ENCODE measurements around the gene ZSCAN30. TPM values are rescaled to one million over a fixed set of nuclear protein-coding genes. Genes with fewer than 3 reads are reported as not detected.

The ZSCAN30 gene
- total and polyA plus RNA-seq, 10 donors, result 7.2 to 39.2 (median 23.9) TPM

- 89 to 100% (median 98%) methylated on average over 1 of the region's 1 CpG for WGBS, 5 donors
- Histone ChIP-seq H3K36me3 (peaks cover 6 to 79% (median 74%) of the 10 kb centered on the region in 6 donors), H3K4me1 (peaks cover 0 to 37% (median under 1%) of the 10 kb centered on the region in 6 donors), H3K27me3 (replicated peaks in 1 of 7) (no peaks in the 10 kb centered on the region), H3K27ac (no peak overlapping the region), H3K4me3 (no peak overlapping the region), H3K9me3 (no peaks in the 10 kb centered on the region)
- TF ChIP-seq POLR2AphosphoS5 (IDR thresholded peaks at IDR 0.05), result no peak
- no peak for TF ChIP-seq CTCF (IDR thresholded peaks at IDR 0.05 in 8 of 11, conservative IDR thresholded peaks at IDR 0.05 in 3 of 11)
- TF ChIP-seq POLR2A (IDR thresholded peaks at IDR 0.05), result no peak
- intact Hi-C loops (cut with DNase I; ENCODE audit: low total_unique reads), result no loop called here
- no peak for DNase-seq
These were observed 44.2 kb upstream of the ZSCAN30 start for GRCh38 chr18:35334212-35334611.

GRCh38 chr18:35331367-35332087 lies 41.5 kb upstream of the ZSCAN30 start:
- intact Hi-C loops (cut with DNase I; ENCODE audit: low total_unique reads), result no loop called here
- no peak for DNase-seq
- Histone ChIP-seq H3K4me3 (no peak overlapping the region), H3K36me3 (peaks cover 0 to 52% (median 48%) of the 10 kb centered on the region in 6 donors), H3K9me3 (peaks cover 0 to 16% (median 0%) of the 10 kb centered on the region in 8 donors), H3K4me1 (peaks cover 0 to 16% (median 0%) of the 10 kb centered on the region in 6 donors), H3K27me3 (replicated peaks in 1 of 7) (no peaks in the 10 kb centered on the region), H3K27ac (no peak overlapping the region)
- 78 to 92% (median 88%) methylated on average over 4 of the region's 4 CpGs for WGBS, 5 donors
- TF ChIP-seq POLR2A (IDR thresholded peaks at IDR 0.05) (no peak), POLR2AphosphoS5 (IDR thresholded peaks at IDR 0.05) (no peak), CTCF (IDR thresholded peaks at IDR 0.05 in 8 of 11, conservative IDR thresholded peaks at IDR 0.05 in 3 of 11) (no peak)

DNA sequence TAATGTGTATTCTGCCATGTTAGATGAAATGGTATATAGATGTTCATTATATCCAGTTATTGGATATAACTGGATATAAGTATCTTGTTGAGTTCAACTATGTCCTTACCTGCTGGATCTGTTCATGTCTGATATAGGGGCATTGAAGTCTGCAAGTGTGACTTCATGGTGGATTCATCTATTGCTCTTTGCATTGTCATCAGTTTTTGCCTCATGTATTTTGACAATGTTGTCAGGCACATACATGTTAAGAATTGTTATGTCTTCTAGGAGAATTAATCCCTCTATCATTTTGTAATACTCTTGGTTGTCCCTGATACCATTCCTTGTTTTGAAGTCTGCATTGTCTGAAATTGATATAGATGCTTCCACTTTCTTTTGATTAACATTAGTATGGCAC lies 38.8 kb upstream of the ZSCAN30 start:
- DNase-seq, result no peak
- TF ChIP-seq CTCF (IDR thresholded peaks at IDR 0.05 in 8 of 11, conservative IDR thresholded peaks at IDR 0.05 in 3 of 11), result no peak
- no peak for TF ChIP-seq POLR2AphosphoS5 (IDR thresholded peaks at IDR 0.05)
- TF ChIP-seq POLR2A (IDR thresholded peaks at IDR 0.05), result no peak
- Histone ChIP-seq H3K9me3 (peaks cover 0 to 16% (median 0%) of the 10 kb centered on the region in 8 donors), H3K4me1 (no peaks in the 10 kb centered on the region), H3K27ac (no peak overlapping the region), H3K27me3 (replicated peaks in 1 of 7) (no peaks in the 10 kb centered on the region), H3K4me3 (no peak overlapping the region), H3K36me3 (peaks cover 0 to 26% (median 23%) of the 10 kb centered on the region in 6 donors)
- intact Hi-C loops (cut with DNase I; ENCODE audit: low total_unique reads), result no loop called here

DNA sequence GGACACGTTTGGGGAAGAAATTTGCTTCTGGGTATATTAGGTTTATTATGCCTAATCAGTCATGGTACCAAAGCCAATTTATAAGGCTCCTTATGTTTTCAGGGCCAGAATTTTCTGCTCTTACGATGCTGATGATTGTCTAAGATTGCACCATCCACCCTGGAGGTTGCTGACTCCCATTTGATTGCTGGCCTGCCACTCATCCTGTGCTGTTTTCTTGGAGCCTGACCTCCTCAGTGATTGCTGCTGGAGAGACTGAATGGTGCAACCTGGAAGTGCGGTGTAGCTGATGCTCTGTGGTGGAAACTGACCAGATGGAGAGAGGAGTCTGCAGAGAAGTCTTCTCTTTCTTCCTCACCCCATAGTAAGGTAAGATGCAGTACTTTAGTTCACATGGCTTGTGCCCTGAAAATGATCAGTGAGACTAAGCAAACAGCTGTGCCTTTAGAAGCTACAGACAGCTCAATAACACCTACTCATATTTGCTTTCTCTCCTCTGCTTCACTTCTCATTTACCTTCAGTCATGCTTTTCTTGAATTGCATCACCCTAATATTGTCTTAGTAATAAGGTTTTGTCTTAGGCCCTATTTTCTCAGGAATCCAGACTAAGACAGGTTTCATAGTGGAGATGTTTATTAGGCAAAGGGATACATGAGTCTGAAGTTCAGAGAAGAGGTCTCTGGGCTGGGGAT lies 36.8 kb upstream of the ZSCAN30 start:
- Histone ChIP-seq H3K4me3 (no peak overlapping the region), H3K27ac (no peak overlapping the region), H3K9me3 (peaks cover 0 to 16% (median 0%) of the 10 kb centered on the region in 8 donors), H3K4me1 (no peaks in the 10 kb centered on the region), H3K27me3 (replicated peaks in 1 of 7) (no peaks in the 10 kb centered on the region), H3K36me3 (peaks cover 0 to 5% (median 3%) of the 10 kb centered on the region in 6 donors)
- no peak for DNase-seq
- TF ChIP-seq POLR2AphosphoS5 (IDR thresholded peaks at IDR 0.05) (no peak), CTCF (IDR thresholded peaks at IDR 0.05 in 8 of 11, conservative IDR thresholded peaks at IDR 0.05 in 3 of 11) (no peak), POLR2A (IDR thresholded peaks at IDR 0.05) (no peak)
- intact Hi-C loops (cut with DNase I; ENCODE audit: low total_unique reads), result no loop called here
- WGBS, 5 donors, result 57 to 80% (median 65%) methylated on average over 3 of the region's 3 CpGs

Data from spleen (tissue), 11 donors.